Measurements from ENCODE around the gene USP17L13.
"Not testable (repeated sequence)": the region's sequence is repeated elsewhere in the genome, so short reads cannot be mapped to it uniquely, and the experiment has no call there.

DNA sequence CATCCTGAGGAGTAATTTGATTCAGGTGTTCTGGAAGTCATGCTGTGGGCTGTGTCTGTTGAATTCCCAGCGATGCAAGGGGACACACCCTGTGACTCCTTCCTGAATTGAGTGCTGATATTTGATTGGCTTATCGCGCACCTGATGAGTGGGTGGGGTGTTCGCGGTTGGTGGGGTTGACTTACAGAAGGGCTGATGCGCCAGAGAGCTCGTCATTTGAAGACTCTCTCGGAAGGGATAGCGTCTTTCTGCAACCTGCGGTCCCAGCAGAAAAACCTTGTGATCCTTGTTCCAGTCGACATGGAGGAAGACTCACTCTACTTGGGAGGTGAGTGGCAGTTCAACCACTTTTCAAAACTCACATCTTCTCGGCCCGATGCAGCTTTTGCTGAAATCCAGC, 37.9 kb downstream of the USP17L13 start, which contains the start of gene USP17L21:
- TF ChIP-seq CTCF (conservative IDR thresholded peaks at IDR 0.05 in 1 of 2, IDR thresholded peaks at IDR 0.05 in 1 of 2; ENCODE audit: low read depth in 1 of 2, low read length in 2 of 2); EZH2 (IDR thresholded peaks at IDR 0.05; ENCODE audit: low read length, missing control alignments): not testable (repeated sequence)

Data from fibroblast of lung (primary cell).